OCI-M2 (cell line): ENCODE results near the gene MRPL38.

Source experiments
- DNase-seq: peaks from one replicate; lab custom pipeline; 2025; ENCODE audit not compliant: unreplicated experiment; lab: John Stamatoyannopoulos, UW

MRPL38 gene

GRCh38 chr17:75904749-75905521, at the start of gene MRPL38:
Gene MRPL38, minus strand, starts transcription at chr17:75904884. Its CDS starts 9 bp downstream, at chr17:75904875.
- peak; percentile 66 for DNase-seq

DNA sequence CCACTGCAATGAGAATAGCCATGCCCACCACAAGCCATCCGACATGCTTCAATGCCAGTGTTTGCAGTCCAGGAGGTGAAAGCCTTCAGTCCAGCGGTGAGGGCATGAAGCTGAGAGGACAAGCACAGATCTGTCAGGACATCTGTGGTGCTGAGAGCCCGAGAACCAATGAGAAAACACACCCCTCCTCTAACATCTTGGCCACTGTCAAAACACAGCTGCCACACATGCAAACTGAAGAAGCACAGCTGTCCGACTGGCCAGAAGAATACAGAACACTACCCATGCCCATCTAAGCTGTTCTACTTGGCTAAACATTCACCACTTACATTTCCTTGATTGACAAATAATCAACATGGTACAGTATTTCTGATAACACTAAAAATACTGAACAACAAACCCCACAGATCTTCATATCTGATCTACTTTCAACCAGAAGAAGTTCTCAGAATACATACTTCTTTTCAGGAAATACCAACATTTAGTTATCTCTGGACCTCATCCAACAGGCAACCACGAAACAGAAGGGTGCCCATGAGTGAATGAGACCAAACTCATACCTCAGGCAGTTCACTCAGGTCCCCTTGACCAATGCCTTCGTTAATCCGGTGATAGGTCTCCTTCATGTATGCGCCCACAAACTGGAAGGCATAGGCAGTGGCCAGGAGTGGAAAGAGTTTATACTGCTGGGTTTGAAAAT, 46.3 kb upstream of the MRPL38 start:
- DNase-seq, result no peak

- DNase-seq, result no peak
Measured at GRCh38 chr17:75950421-75950820, 45.7 kb upstream of the MRPL38 start.

- no peak for DNase-seq
Measured at GRCh38 chr17:75945211-75945610, 40.5 kb upstream of the MRPL38 start.

DNA sequence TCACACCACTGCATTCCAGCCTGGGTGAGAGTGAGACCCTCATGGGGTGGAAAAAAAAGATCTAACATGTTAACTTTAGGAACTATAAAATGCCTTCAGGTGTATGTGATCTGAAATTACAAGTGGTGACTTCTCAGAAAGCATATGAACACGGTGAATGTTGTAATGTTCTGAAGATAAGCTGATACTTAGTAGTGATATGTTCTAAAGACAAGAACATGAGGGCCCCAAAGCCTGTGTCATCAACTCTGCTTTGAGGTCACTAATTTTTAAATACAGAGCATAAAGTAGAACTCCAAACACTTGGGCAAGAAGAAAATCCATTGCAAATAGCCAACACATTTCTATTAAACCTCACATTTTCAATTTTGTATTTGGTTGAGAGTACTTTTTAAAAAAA, 38.8 kb upstream of the MRPL38 start:
- no peak for DNase-seq

- no peak for DNase-seq
Measured at GRCh38 chr17:75942473-75942872, 37.8 kb upstream of the MRPL38 start.

- DNase-seq, result no peak
Measured at GRCh38 chr17:75941442-75941819, 36.7 kb upstream of the MRPL38 start.

DNA sequence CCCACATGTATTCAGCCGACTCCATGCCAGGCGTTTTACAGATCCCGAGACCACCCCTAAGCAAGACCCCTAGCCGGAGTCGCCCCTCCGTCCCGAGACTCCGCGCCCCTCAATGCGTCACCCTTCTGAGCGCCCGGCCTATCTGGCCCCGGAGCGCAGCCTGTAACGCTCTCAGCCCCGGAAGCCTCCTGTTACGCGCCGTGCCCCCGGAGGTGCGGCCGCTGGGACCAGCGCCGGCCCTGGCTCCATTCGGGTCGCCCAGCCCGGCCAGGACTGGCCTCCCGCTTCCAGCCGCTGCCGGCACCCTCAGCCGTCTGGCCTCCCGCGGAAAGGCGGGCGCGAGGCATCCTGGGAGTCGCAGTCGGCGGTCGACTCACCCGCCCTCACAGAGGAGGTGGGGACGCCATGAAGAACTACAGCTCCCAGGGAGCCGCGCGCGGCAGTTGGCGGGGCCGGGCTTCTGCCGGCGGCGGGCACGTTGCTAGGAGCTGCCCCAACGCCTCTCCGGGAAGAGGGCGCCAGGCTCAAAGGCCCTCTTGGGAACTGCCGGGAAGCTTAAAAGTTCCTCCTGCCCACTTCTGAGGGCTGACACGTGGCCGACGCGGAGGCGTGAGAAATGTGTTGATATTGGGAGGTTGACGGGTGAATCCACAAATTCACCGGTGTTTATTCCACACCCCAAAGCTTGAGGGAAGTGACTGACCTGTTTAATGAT, 36.2 kb upstream of the MRPL38 start, which contains the start of gene FBF1:
Gene FBF1 (minus strand): TSS at position 316 of the 715 bp plus-strand sequence. CDS start 2,893 bp downstream, outside the sequence.
- peak; percentile 24 for DNase-seq

DNA sequence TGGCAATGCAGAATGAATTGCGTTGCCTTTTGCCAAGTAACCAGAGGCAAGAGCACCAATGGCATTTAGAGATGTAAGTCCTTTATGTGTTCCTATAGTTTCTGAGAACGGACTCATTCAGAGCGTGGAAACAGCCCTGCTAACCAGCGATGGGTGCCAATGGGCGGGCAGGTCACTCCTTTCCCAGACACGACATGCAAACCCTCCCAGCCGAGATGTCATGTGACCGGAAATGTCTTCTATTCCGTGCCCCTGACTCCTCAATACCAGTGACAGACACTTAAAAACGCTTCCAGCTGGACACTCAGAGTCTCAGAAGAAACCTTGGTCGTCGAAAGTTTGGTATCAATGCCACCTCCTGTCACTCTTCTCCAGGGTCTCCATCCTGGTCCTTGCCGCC, 33.0 kb upstream of the MRPL38 start:
- no peak for DNase-seq

GRCh38 chr17:75933808-75934207, 29.1 kb upstream of the MRPL38 start:
- DNase-seq, result no peak

DNA sequence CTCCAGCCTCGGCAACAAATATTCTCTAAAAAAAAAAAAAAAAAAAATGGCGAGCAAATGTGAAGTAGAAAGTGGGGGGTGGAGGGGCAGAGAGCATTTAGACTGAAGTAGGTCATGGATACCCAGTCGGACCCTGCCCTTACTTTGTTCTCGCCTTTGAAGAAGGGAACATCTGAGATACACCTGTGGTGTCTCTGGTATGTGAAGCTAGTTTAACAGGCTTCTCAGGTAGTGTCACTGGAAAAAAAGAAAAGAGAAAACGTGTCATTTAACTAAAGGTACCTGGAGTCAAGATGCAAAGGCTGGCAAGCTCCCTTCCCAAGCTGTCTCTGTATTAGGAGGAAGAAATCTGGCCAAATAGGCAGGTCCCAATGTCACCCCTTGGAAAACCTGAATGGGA, 28.2 kb upstream of the MRPL38 start:
- no peak for DNase-seq

DNA sequence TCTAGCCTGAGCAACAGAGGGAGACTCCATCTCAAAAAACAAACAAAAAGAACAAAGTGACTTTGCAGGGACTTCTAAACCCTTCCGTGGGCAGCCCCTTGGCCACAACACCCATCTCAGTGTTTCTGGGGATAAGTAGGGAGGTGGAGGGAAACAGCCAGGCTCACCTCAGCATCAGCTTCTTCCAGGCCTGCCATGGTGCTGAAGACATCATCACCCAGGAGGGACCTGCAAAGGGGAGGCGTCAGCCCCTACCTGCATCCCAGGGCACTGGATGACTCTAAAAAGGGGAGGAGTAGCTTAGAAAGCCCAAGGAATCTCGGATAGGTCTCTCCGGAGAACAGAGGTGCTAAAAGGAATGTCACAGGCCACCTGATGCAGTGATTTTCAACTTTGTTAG, 26.4 kb upstream of the MRPL38 start:
- DNase-seq, result no peak

GRCh38 chr17:75927286-75927922, 22.7 kb upstream of the MRPL38 start:
- no peak for DNase-seq

DNA sequence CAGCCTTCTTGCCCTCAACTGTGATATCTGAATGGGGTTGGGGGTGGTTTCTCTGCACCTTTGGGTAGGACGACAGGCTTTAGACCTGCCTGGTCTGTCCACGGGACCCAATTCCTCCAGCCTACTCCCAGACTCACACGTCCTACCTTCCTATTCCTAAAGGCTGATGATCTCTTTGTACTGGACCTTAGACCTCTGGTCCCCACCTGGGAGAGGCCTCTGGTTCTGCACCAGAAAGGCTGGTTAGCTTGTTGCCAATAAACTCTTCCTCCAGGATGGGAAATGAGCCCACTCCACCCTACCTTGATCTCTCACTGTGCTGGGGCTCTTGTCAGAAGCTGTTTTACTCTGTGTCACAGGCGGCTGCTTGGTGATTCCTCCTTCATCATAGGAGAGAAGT, 21.8 kb upstream of the MRPL38 start:
- no peak for DNase-seq

GRCh38 chr17:75925912-75926311, 21.2 kb upstream of the MRPL38 start:
- no peak for DNase-seq

- DNase-seq, result no peak
Measured at GRCh38 chr17:75925103-75925502, 20.4 kb upstream of the MRPL38 start.

GRCh38 chr17:75922963-75923874, 18.5 kb upstream of the MRPL38 start:
- no peak for DNase-seq

- DNase-seq, result no peak
Measured at GRCh38 chr17:75922173-75922961, 17.7 kb upstream of the MRPL38 start.

DNA sequence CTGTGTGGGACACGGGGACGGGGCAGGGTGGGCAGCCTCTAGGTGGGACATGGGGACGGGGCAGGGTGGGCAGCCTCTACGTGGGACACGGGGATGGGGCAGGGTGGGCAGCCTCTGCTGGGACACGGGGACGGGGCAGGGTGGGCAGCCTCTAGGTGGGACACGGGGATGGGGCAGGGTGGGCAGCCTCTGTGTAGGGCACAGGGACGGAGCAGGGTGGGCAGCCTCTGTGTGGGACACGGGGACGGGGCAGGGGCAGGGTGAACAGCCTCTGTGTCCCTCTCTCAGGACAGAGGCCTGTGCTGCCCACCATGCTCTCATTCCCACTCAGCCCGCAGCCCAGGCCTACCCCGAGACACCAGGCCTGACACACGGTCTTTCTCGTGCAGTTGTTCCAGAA, 16.9 kb upstream of the MRPL38 start:
- DNase-seq, result no peak
